HepG2 (cell line): Measurements from ENCODE around the gene SPAG9. TPM values are rescaled to one million over a fixed set of nuclear protein-coding genes. Genes with fewer than 3 reads are reported as not detected.

ENCODE experiments used
- CAMTA2 ChIP-seq: sonication (generic); formaldehyde crosslinking; IDR thresholded peaks from 2 replicates; pipeline ENCODE4 v1.4.0; 2020; ENCODE audit warnings: mild to moderate bottlenecking, missing genetic modification reagents, borderline replicate concordance
- CENPT ChIP-seq: sonication (generic); formaldehyde crosslinking; IDR thresholded peaks from 2 replicates; pipeline ENCODE4 v1.8.0; 2022; ENCODE audit warnings: low read depth, mild to moderate bottlenecking, moderate library complexity, missing genetic modification reagents
- DZIP1 ChIP-seq: sonication (generic); formaldehyde crosslinking; IDR thresholded peaks from 2 replicates; pipeline ENCODE4 v1.5.0; 2020; ENCODE audit warnings: mild to moderate bottlenecking, missing genetic modification reagents
- E2F5 ChIP-seq: sonication (generic); formaldehyde crosslinking; conservative IDR thresholded peaks from 2 replicates; pipeline ENCODE4 v1.4.0; 2020; ENCODE audit warnings: missing genetic modification reagents
- FOXP1 ChIP-seq, 2 experiments: fragments of 450-650 bp in 1 of 2; IDR thresholded peaks; 2 replicates each; pipeline ENCODE4 v1.6.1; 2017 to 2018; ENCODE audit warnings: antibody characterized with exemption in 1 of 2
- HOXA3 ChIP-seq: sonication (generic); formaldehyde crosslinking; IDR thresholded peaks from 2 replicates; pipeline ENCODE4 v1.5.0; 2020; ENCODE audit warnings: missing genetic modification reagents
- HOXA7 ChIP-seq: sonication (generic); formaldehyde crosslinking; IDR thresholded peaks from 2 replicates; pipeline ENCODE4 v1.8.1; 2022; ENCODE audit warnings: mild to moderate bottlenecking, missing genetic modification reagents, moderate library complexity
- MEIS2 ChIP-seq: sonication (generic); formaldehyde crosslinking; IDR thresholded peaks from 2 replicates; pipeline ENCODE4 v1.9.0; 2021; ENCODE audit warnings: mild to moderate bottlenecking, missing genetic modification reagents
- NCOA5 ChIP-seq: sonication (generic); formaldehyde crosslinking; IDR thresholded peaks from 2 replicates; pipeline ENCODE4 v1.4.0; 2020; ENCODE audit warnings: missing genetic modification reagents
- NCOR1 ChIP-seq: fragments of 200-600 bp; sonication (generic); IDR thresholded peaks from 2 replicates; pipeline ENCODE4 v1.7.0; 2017; ENCODE audit warnings: antibody characterized with exemption, low read length, borderline replicate concordance
- PCBP1 ChIP-seq: fragments of 200-400 bp; formaldehyde crosslinking; IDR thresholded peaks from 2 replicates; pipeline ENCODE4 v1.6.1; 2017; ENCODE audit warnings: mild to moderate bottlenecking, low read depth, low read length, borderline replicate concordance
- POLR2AphosphoS5 ChIP-seq: IDR thresholded peaks from 2 replicates; pipeline ENCODE4 v1.6.1; 2012; ENCODE audit warnings: low read depth, low read length
- RAD51 ChIP-seq: fragments of 450-650 bp; IDR thresholded peaks from 2 replicates; pipeline ENCODE4 v1.6.1; 2016; ENCODE audit warnings: borderline replicate concordance
- RBFOX2 ChIP-seq: fragments of 200-400 bp; formaldehyde crosslinking; IDR thresholded peaks from 2 replicates; pipeline ENCODE4 v1.6.1; 2017; ENCODE audit warnings: low read depth, mild to moderate bottlenecking, low read length
- REXO4 ChIP-seq: sonication (generic); formaldehyde crosslinking; IDR thresholded peaks from 2 replicates; pipeline ENCODE4 v1.8.0; 2022; ENCODE audit warnings: missing genetic modification reagents, mild to moderate bottlenecking, borderline replicate concordance
- RORA ChIP-seq: sonication (generic); formaldehyde crosslinking; IDR thresholded peaks from 2 replicates; pipeline ENCODE4 v1.5.0; 2020; ENCODE audit warnings: mild to moderate bottlenecking, missing genetic modification reagents, moderate library complexity
- SOX13 ChIP-seq, 3 experiments: fragments of 450-650 bp in 1 of 3; sonication (generic) in 1 of 3; formaldehyde crosslinking in 1 of 3; IDR thresholded peaks in 2 of 3; conservative IDR thresholded peaks in 1 of 3; 2 replicates each; pipeline versions ENCODE4 v1.5.0 to v1.6.1; 2016 to 2020; ENCODE audit warnings: antibody characterized with exemption in 1 of 3, mild to moderate bottlenecking in 1 of 3, missing compliant biosample characterization in 1 of 3, missing genetic modification reagents in 1 of 3, moderate library complexity in 1 of 3
- ZBTB8A ChIP-seq: sonication (generic); formaldehyde crosslinking; IDR thresholded peaks from 2 replicates; pipeline ENCODE4 v1.4.0; 2020; ENCODE audit warnings: mild to moderate bottlenecking, low read depth, missing genetic modification reagents, borderline replicate concordance
- ZFP36L2 ChIP-seq: sonication (generic); formaldehyde crosslinking; IDR thresholded peaks from 2 replicates; pipeline ENCODE4 v1.4.0; 2020; ENCODE audit warnings: missing genetic modification reagents
- ZNF280B ChIP-seq: sonication (generic); formaldehyde crosslinking; IDR thresholded peaks from 2 replicates; pipeline ENCODE4 v1.5.0; 2020; ENCODE audit warnings: missing genetic modification reagents, mild to moderate bottlenecking, borderline replicate concordance
- ZNF547 ChIP-seq: sonication (generic); formaldehyde crosslinking; IDR thresholded peaks from 2 replicates; pipeline ENCODE4 v1.5.1; 2020; ENCODE audit warnings: mild to moderate bottlenecking, missing genetic modification reagents
- ZNF841 ChIP-seq: sonication (generic); formaldehyde crosslinking; IDR thresholded peaks from 2 replicates; pipeline ENCODE4 v1.8.1; 2023; ENCODE audit warnings: missing genetic modification reagents, borderline replicate concordance
- polyA plus RNA-seq, 8 experiments: library from polyadenylated mRNA; depleted of rRNA in 3 of 8; stranded (reverse) in 7 of 8; unstranded in 1 of 8; fragments of >200 nt; fragmentation: Illumina TruSeq in 4 of 8; extraction: Trizol in 4 of 8; gene quantifications; 2 replicates each; pipeline versions ENCODE4 v1.2.1 to v1.2.3, GENCODE V29; 2011 to 2016; ENCODE audit warnings: low read depth in 4 of 8, missing spikeins in 1 of 8, mixed read lengths in 1 of 8; ENCODE audit not compliant: insufficient read depth in 1 of 8
- total RNA-seq, 5 experiments: library from RNA; depleted of rRNA; stranded (reverse); fragments of >200 nt; fragmentation: Illumina TruSeq; extraction: Trizol; gene quantifications; 2 replicates each; pipeline ENCODE4 v1.2.3, GENCODE V29; 2016; ENCODE audit warnings: low read depth in 1 of 5
- TF ChIP-seq, protein P1 (sequence below): sonication (generic); formaldehyde crosslinking; IDR thresholded peaks from 2 replicates; pipeline ENCODE4 v1.4.0; 2020; ENCODE audit warnings: mild to moderate bottlenecking, missing genetic modification reagents
- TF ChIP-seq, protein P2 (sequence below): sonication (generic); formaldehyde crosslinking; IDR thresholded peaks from 2 replicates; pipeline ENCODE4 v1.4.0; 2020; ENCODE audit warnings: missing genetic modification reagents

SPAG9 gene
- total and polyA plus RNA-seq, 2 of the 13 experiments (the other 11 are each of a cell fraction or from before 2014, with no cell fraction given) = 43.2 to 78.6 TPM

GRCh38 chr17:51165680-51166197 is 45.1 kb upstream of the SPAG9 start (continued):
- TF ChIP-seq FOXP1 (IDR thresholded peaks at IDR 0.05) = 0 out of 2 replicates have a peak, but pooled peaks have one; percentile 42
- TF ChIP-seq FOXP1 (CRISPR knock-in tag; IDR thresholded peaks at IDR 0.05) = no peak
- TF ChIP-seq HOXA7 = no peak
- TF ChIP-seq REXO4 (CRISPR knock-in tag) = no peak
- TF ChIP-seq DZIP1 (CRISPR knock-in tag) = no peak
- peak; percentile 16; the same call in 1 of the 2 replicates for TF ChIP-seq NCOR1
- no peak for TF ChIP-seq ZFP36L2
- TF ChIP-seq NCOA5 = no peak
- TF ChIP-seq RORA = no peak
- TF ChIP-seq ZNF841 (CRISPR knock-in tag) = no peak
- no peak for TF ChIP-seq MEIS2 (CRISPR knock-in tag)
- TF ChIP-seq CAMTA2 (CRISPR knock-in tag) = no peak
- no peak for TF ChIP-seq RAD51
- no peak for TF ChIP-seq ZBTB8A (CRISPR knock-in tag)
- no peak for TF ChIP-seq SOX13 (IDR thresholded peaks at IDR 0.05)
- TF ChIP-seq SOX13 (CRISPR knock-in tag; conservative IDR thresholded peaks at IDR 0.05 in 1 of 2, IDR thresholded peaks at IDR 0.05 in 1 of 2) = no peak
- TF ChIP-seq ZNF547 (CRISPR knock-in tag) = no peak
- no peak for TF ChIP-seq E2F5 (CRISPR knock-in tag)
- TF ChIP-seq ZNF280B (CRISPR knock-in tag) = peak; percentile 73; the same call in 1 of the 2 replicates
- TF ChIP-seq POLR2AphosphoS5 = no peak
- no peak for TF ChIP-seq CENPT (CRISPR knock-in tag)
- TF ChIP-seq, protein P1, sequence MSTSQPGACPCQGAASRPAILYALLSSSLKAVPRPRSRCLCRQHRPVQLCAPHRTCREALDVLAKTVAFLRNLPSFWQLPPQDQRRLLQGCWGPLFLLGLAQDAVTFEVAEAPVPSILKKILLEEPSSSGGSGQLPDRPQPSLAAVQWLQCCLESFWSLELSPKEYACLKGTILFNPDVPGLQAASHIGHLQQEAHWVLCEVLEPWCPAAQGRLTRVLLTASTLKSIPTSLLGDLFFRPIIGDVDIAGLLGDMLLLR (CRISPR knock-in tag) = no peak
- TF ChIP-seq, protein P2, sequence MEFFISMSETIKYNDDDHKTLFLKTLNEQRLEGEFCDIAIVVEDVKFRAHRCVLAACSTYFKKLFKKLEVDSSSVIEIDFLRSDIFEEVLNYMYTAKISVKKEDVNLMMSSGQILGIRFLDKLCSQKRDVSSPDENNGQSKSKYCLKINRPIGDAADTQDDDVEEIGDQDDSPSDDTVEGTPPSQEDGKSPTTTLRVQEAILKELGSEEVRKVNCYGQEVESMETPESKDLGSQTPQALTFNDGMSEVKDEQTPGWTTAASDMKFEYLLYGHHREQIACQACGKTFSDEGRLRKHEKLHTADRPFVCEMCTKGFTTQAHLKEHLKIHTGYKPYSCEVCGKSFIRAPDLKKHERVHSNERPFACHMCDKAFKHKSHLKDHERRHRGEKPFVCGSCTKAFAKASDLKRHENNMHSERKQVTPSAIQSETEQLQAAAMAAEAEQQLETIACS (CRISPR knock-in tag) = no peak
- no peak for TF ChIP-seq RBFOX2
- TF ChIP-seq PCBP1 = no peak
- no peak for TF ChIP-seq HOXA3 (CRISPR knock-in tag)
